ENCODE data around the gene NKX6-2. TPM values are rescaled to one million over a fixed set of nuclear protein-coding genes. Genes with fewer than 3 reads are reported as not detected.

Gene NKX6-2
- total RNA-seq: not detected in 2 replicates

GRCh38 chr10:132785723-132786475 lies at the start of gene NKX6-2:
Gene NKX6-2 (minus strand): TSS chr10:132786147. CDS start chr10:132785948, 199 bp downstream.

Other genes with a start within 250 kb of the NKX6-2 start
- gene INPP5A, start 248.4 kb downstream of the NKX6-2 start, total RNA-seq: 26.4 and 29.6 TPM in 2 replicates
- 1.3 and 1.5 TPM in 2 replicates for gene CFAP46, start 156.4 kb upstream of the NKX6-2 start, total RNA-seq

All from epithelial cell of umbilical artery (primary cell).